H1 (cell line): ENCODE data around the gene TPM2. TPM values are rescaled to one million over a fixed set of nuclear protein-coding genes. Genes with fewer than 3 reads are reported as not detected.

Experiments
- CTCF ChIA-PET: fragments of 300-600 bp; sonication (Branson Sonifier 250); formaldehyde crosslinking; loops from one replicate; lab custom pipeline; 2021; ENCODE audit not compliant: partially characterized antibody; lab: Charles Lee
- POLR2A ChIA-PET: fragments of 300-600 bp; sonication (Branson Sonifier 250); formaldehyde crosslinking; loops from one replicate; lab custom pipeline; 2021; ENCODE audit warnings: inconsistent platforms; ENCODE audit not compliant: partially characterized antibody; lab: Charles Lee
- DNase-seq, 2 experiments: peaks; one replicate each; pipeline versions ENCODE4 v3.0.0 to v3.0.0-alpha.2; 2010 to 2022; ENCODE audit warnings: low spot score in 2 of 2, low read depth in 1 of 2, mixed read lengths in 1 of 2
- FAIRE-seq: peaks from 2 replicates; lab custom pipeline; 2011; peaks lifted over from hg19 to GRCh38; lab: Jason Lieb, UNC
- H2AFZ ChIP-seq: 2 replicates; pipeline ENCODE4 v1.8.1; 2012; ENCODE audit warnings: low read length, inconsistent platforms
- H2AK5ac ChIP-seq: 2 replicates; pipeline ENCODE4 v1.6.1; 2013; ENCODE audit warnings: low read depth, low read length
- H2BK120ac ChIP-seq: replicated peaks from 2 replicates; pipeline ENCODE3; 2013; ENCODE audit warnings: low read depth, low read length, inconsistent platforms
- H2BK12ac ChIP-seq: 2 replicates; pipeline ENCODE4 v1.6.1; 2013; ENCODE audit warnings: low read depth, low read length
- H2BK15ac ChIP-seq: 2 replicates; pipeline ENCODE4 v1.6.1; 2013; ENCODE audit warnings: low read length
- H2BK20ac ChIP-seq: 2 replicates; pipeline ENCODE4 v1.6.1; 2013; ENCODE audit warnings: low read length
- H2BK5ac ChIP-seq: 2 replicates; pipeline ENCODE4 v1.6.1; 2013; ENCODE audit warnings: low read depth, low read length
- H3K14ac ChIP-seq: 2 replicates; pipeline ENCODE4 v1.6.1; 2013; ENCODE audit warnings: inconsistent platforms; ENCODE audit not compliant: insufficient read length
- H3K18ac ChIP-seq: 2 replicates; pipeline ENCODE4 v1.6.1; 2013; ENCODE audit warnings: low read length; ENCODE audit errors: extremely low read depth
- H3K23ac ChIP-seq: 2 replicates; pipeline ENCODE4 v1.6.1; 2013; ENCODE audit warnings: inconsistent platforms; ENCODE audit not compliant: insufficient read length
- H3K23me2 ChIP-seq: 2 replicates; pipeline ENCODE4 v1.6.1; 2013; ENCODE audit warnings: low read depth, low read length
- H3K27ac ChIP-seq: 2 replicates; pipeline ENCODE4 v1.6.1; 2011; ENCODE audit warnings: low read depth, low read length, inconsistent platforms
- H3K27me3 ChIP-seq, 4 experiments: replicated peaks in 1 of 4; 1 replicate in 1 of 4; 2 replicates in 3 of 4; pipeline versions ENCODE4 v1.6.1 to v1.8.1; 2011 to 2013; ENCODE audit warnings: low read length in 3 of 4, mild to moderate bottlenecking in 3 of 4, inconsistent platforms in 2 of 4, mixed read lengths in 2 of 4, moderate library complexity in 1 of 4; ENCODE audit not compliant: control insufficient read depth in 3 of 4, insufficient read depth in 3 of 4; ENCODE audit errors: extremely low read depth in 1 of 4
- H3K36me3 ChIP-seq, 4 experiments: 2 replicates each; pipeline versions ENCODE4 v1.6.1 to v1.8.1; 2011 to 2013; ENCODE audit warnings: mild to moderate bottlenecking in 4 of 4, low read length in 3 of 4, moderate library complexity in 2 of 4, control low read depth in 1 of 4, inconsistent platforms in 1 of 4; ENCODE audit not compliant: insufficient read depth in 4 of 4, control insufficient read depth in 2 of 4
- H3K4ac ChIP-seq: replicated peaks from 2 replicates; pipeline ENCODE3; 2013; ENCODE audit warnings: low read length, low read depth, mixed read lengths, inconsistent platforms; ENCODE audit not compliant: insufficient read length
- H3K4me1 ChIP-seq, 4 experiments: replicated peaks in 1 of 4; 1 replicate in 1 of 4; 2 replicates in 3 of 4; pipeline versions ENCODE4 v1.6.1 to v1.8.1; 2011 to 2013; ENCODE audit warnings: low read length in 3 of 4, inconsistent platforms in 2 of 4, mixed read lengths in 1 of 4; ENCODE audit not compliant: insufficient read depth in 4 of 4, control insufficient read depth in 3 of 4
- H3K4me2 ChIP-seq, 2 experiments: 2 replicates each; pipeline versions ENCODE4 v1.6.1 to v1.8.1; 2011 to 2013; ENCODE audit warnings: low read depth in 2 of 2, low read length in 2 of 2, control low read depth in 1 of 2, inconsistent platforms in 1 of 2, mild to moderate bottlenecking in 1 of 2; ENCODE audit not compliant: insufficient read depth in 1 of 2
- H3K4me3 ChIP-seq, 4 experiments: fragments of 200-600, 300-600 bp in 1 of 4; sonication (generic), shearing (Covaris generic), sonication (Bioruptor Twin) in 1 of 4; 2 replicates each; pipeline versions ENCODE4 v1.5.1 to v1.8.1; 2011 to 2016; ENCODE audit warnings: low read length in 4 of 4, low read depth in 3 of 4, control low read depth in 2 of 4, inconsistent platforms in 2 of 4, mild to moderate bottlenecking in 2 of 4, mixed read lengths in 1 of 4, moderate library complexity in 1 of 4; ENCODE audit not compliant: insufficient read depth in 2 of 4; ENCODE audit errors: extremely low read depth in 1 of 4
- H3K56ac ChIP-seq: replicated peaks from 2 replicates; pipeline ENCODE3; 2013; ENCODE audit warnings: low read depth, mild to moderate bottlenecking, mixed read lengths, low read length, inconsistent platforms; ENCODE audit not compliant: insufficient read length
- H3K79me1 ChIP-seq: 2 replicates; pipeline ENCODE4 v1.6.1; 2013; ENCODE audit warnings: low read depth, low read length, control low read depth
- H3K79me2 ChIP-seq, 2 experiments: 2 replicates each; pipeline versions ENCODE4 v1.6.1 to v1.8.1; 2012 to 2013; ENCODE audit warnings: low read length in 2 of 2, mild to moderate bottlenecking in 2 of 2, inconsistent platforms in 1 of 2; ENCODE audit not compliant: insufficient read depth in 2 of 2, control insufficient read depth in 1 of 2
- H3K9ac ChIP-seq, 4 experiments: replicated peaks in 1 of 4; 1 replicate in 1 of 4; 2 replicates in 3 of 4; pipeline versions ENCODE4 v1.6.1 to v1.8.1; 2011 to 2013; ENCODE audit warnings: low read depth in 3 of 4, low read length in 3 of 4, control low read depth in 2 of 4, mild to moderate bottlenecking in 2 of 4, moderate library complexity in 2 of 4, inconsistent platforms in 1 of 4; ENCODE audit errors: extremely low read depth in 1 of 4
- H3K9me3 ChIP-seq, 2 experiments: 2 replicates each; pipeline versions ENCODE4 v1.6.1 to v1.8.1; 2012 to 2013; ENCODE audit warnings: mild to moderate bottlenecking in 2 of 2, moderate library complexity in 2 of 2, control low read depth in 1 of 2, inconsistent platforms in 1 of 2, low read depth in 1 of 2, low read length in 1 of 2, mixed read lengths in 1 of 2; ENCODE audit not compliant: insufficient read depth in 2 of 2
- H4K20me1 ChIP-seq, 2 experiments: replicated peaks in 1 of 2; 2 replicates each; pipeline versions ENCODE3 to v1.8.1; 2011 to 2013; ENCODE audit warnings: inconsistent platforms in 2 of 2, low read length in 2 of 2, mild to moderate bottlenecking in 1 of 2; ENCODE audit not compliant: insufficient read depth in 2 of 2, control insufficient read depth in 1 of 2
- H4K5ac ChIP-seq: 2 replicates; pipeline ENCODE4 v1.6.1; 2013; ENCODE audit warnings: low read length, low read depth, mixed read lengths, inconsistent platforms; ENCODE audit not compliant: insufficient read length
- H4K8ac ChIP-seq: 2 replicates; pipeline ENCODE4 v1.8.0; 2013; ENCODE audit warnings: mild to moderate bottlenecking, moderate library complexity, low read length, inconsistent platforms; ENCODE audit not compliant: insufficient read depth; ENCODE audit errors: extremely low read depth
- H4K91ac ChIP-seq: replicated peaks from 2 replicates; pipeline ENCODE3; 2013; ENCODE audit warnings: low read length, mixed read lengths, inconsistent platforms; ENCODE audit not compliant: insufficient read length
- SP2 ChIP-seq: IDR thresholded peaks from 2 replicates; pipeline ENCODE4 v1.6.1; 2012; ENCODE audit warnings: mild to moderate bottlenecking, low read length, inconsistent platforms
- YY1 ChIP-seq: IDR thresholded peaks from 2 replicates; pipeline ENCODE4 v1.6.1; 2011; ENCODE audit warnings: low read depth, mild to moderate bottlenecking, low read length
- WGBS, 2 experiments: shearing (Covaris generic) in 1 of 2; methylation state at CpG; one replicate each; pipeline versions ENCODE4 v1.1.6 to v1.1.7; 2013 to 2015; ENCODE audit warnings: low lambda C conversion rate in 2 of 2, mixed read lengths in 2 of 2, inconsistent platforms in 1 of 2, low coverage in 1 of 2, missing lambda C conversion rate in 1 of 2; ENCODE audit not compliant: insufficient replicate concordance in 2 of 2, insufficient coverage in 1 of 2, insufficient read length in 1 of 2; ENCODE audit errors: extremely low coverage in 1 of 2, missing lambda C conversion rate in 1 of 2; 5-methylcytosine and 5-hydroxymethylcytosine counted together
- polyA plus RNA-seq, 7 experiments: library from polyadenylated mRNA; depleted of rRNA in 3 of 7; stranded (reverse) in 5 of 7; unstranded in 2 of 7; fragments of >200 nt in 5 of 7; fragments of 200-250 nt in 2 of 7; gene quantifications; 1 replicate in 5 of 7; 2 replicates in 1 of 7; 4 replicates in 1 of 7; pipeline versions ENCODE4 v1.2.1 to v1.2.3, GENCODE V29; 2011 to 2013; ENCODE audit warnings: missing spikeins in 2 of 7, mixed read lengths in 2 of 7
- total RNA-seq: library from RNA; stranded (reverse); fragmentation: NEBNext Ultra II Directional; extraction: Animal tissue kit (Norgen Biotek cat#: 25700); gene quantifications from 2 replicates; pipeline ENCODE4 v1.2.1, GENCODE V29; 2021

Gene TPM2
- total and polyA plus RNA-seq, 2 of the 8 experiments (the other 6 are each of a cell fraction or from before 2014, with no cell fraction given) = 62.5 to 181 TPM

GRCh38 chr9:35667939-35668338 lies 21.8 kb downstream of the TPM2 start:
- CTCF ChIA-PET = interaction anchor here (1.1 to 15.9 kb wide), 3 partner anchors 8 to 61 kb away, joined by 3 to 347 read pairs (median 170); partner anchors contain the start of genes CREB3, TLN1 and TPM2

More at GRCh38 chr9:35667939-35668338, 21.8 kb downstream of the TPM2 start:
- no peak overlapping the region for H3K4me2 ChIP-seq
- no peaks in the 10 kb centered on the region; a peak in 1 of 7 replicates for H3K27me3 ChIP-seq
- no peak overlapping the region for H3K56ac ChIP-seq
- H3K4ac ChIP-seq = no peak overlapping the region
- no peak overlapping the region for H2BK5ac ChIP-seq
- H2BK120ac ChIP-seq = no peak overlapping the region
- H2BK12ac ChIP-seq = no peak overlapping the region
- TF ChIP-seq SP2 = no peak
- TF ChIP-seq YY1 = peak; percentile 65; the same call in 1 of the 2 replicates
- POLR2A ChIA-PET = interaction anchor here (0.6 to 4.9 kb wide), 3 partner anchors 11 to 1082 kb away, joined by 3 to 65 read pairs (median 5); partner anchors contain the start of genes CCDC107, RMRP and TPM2
- H2AK5ac ChIP-seq = no peak overlapping the region
- H3K18ac ChIP-seq = no peak overlapping the region
- no peak overlapping the region for H3K14ac ChIP-seq
- no peak overlapping the region for H2BK20ac ChIP-seq
- H3K23ac ChIP-seq = no peak overlapping the region
- H3K79me2 ChIP-seq = no peaks in the 10 kb centered on the region; a peak in 1 of 4 replicates
- peaks cover 4% of the 10 kb centered on the region; the same call in 1 of the 2 replicates for H3K23me2 ChIP-seq
- no peaks in the 10 kb centered on the region for H3K9me3 ChIP-seq
- H4K20me1 ChIP-seq = no peaks in the 10 kb centered on the region
- H3K9ac ChIP-seq = no peak overlapping the region
- peaks cover 0 to 5% (median 1%) of the 10 kb centered on the region in 4 experiments; a peak in 5 of 7 replicates for H3K4me1 ChIP-seq
- no peak for FAIRE-seq
- no peak overlapping the region for H3K27ac ChIP-seq
- no peak overlapping the region for H2BK15ac ChIP-seq
- peaks cover 0 to 9% (median 2%) of the 10 kb centered on the region in 4 experiments; a peak in 2 of 8 replicates for H3K36me3 ChIP-seq
- no peak overlapping the region for H2AFZ ChIP-seq
- H4K5ac ChIP-seq = no peak overlapping the region
- no peak overlapping the region for H3K4me3 ChIP-seq
- DNase-seq = no peak
- no peaks in the 10 kb centered on the region for H3K79me1 ChIP-seq
- 84% methylated on average over 3 of the region's 3 CpGs; no CpG with 5 or more reads in 1 of the 2 experiments for WGBS, 2 experiments
- no peak overlapping the region for H4K8ac ChIP-seq
- H4K91ac ChIP-seq = no peak overlapping the region
